HG03095 (cell line): ENCODE data around the gene HIRA.
"Not testable (repeated sequence)": the region's sequence is repeated elsewhere in the genome, so short reads cannot be mapped to it uniquely, and the experiment has no call there.

Experiments
- ATAC-seq: cut with Tn5 transposase; IDR thresholded peaks from one replicate; pipeline ENCODE4 v1.9.1; 2021; ENCODE audit warnings: moderate library complexity; ENCODE audit not compliant: unreplicated experiment

The HIRA gene

DNA sequence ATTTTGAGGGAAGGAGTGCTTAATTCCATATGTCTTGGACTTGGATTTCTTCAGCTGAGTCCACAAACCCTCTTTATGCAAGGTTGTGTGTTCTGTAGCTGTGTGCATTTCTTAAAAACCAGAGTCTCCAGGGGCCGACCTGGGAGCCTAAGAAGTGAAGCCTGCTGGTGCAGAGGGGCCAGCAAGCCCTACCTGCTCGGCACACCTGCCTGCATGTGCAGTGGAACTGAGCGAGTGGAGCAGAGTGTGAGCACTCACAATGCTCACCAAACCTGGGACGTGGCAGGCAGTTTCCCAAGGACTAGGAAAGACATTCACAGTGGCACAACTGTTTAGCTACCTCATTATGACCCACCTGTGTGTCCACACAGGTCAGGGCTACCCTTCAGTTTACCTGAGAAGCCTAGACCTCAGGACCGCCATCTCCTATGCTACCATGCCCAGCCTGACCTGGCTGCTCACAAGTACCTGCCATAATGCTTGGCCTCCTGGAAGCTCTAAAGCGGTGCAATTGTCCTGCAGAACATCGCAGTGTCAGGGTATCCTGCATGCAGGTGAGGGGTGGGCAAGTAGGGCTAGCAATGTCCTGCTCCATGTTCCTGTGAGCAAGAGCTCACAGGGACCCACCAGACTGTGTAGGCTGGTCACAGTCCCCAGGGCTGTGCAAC lies 12.1 kb upstream of the HIRA start:
- no peak for ATAC-seq

DNA sequence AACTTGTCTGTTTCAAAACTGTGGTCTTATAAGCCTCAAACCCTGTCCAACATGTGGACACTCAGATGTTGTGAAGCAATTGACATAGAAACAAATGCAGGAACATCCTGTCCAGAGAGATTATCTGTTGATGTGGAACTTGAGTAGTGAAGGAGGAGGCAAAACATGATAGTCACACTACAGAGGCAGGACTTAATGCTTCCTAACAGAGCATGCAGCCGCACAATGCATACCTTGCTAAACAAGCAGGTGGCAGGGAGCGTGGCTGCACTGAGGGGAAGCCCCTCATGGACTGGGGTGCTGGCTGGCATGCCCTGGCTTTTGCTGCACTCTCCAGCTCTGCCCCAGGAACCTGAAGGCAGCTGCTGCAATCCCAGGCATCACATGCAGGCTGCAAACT lies 10.6 kb upstream of the HIRA start:
- no peak for ATAC-seq

DNA sequence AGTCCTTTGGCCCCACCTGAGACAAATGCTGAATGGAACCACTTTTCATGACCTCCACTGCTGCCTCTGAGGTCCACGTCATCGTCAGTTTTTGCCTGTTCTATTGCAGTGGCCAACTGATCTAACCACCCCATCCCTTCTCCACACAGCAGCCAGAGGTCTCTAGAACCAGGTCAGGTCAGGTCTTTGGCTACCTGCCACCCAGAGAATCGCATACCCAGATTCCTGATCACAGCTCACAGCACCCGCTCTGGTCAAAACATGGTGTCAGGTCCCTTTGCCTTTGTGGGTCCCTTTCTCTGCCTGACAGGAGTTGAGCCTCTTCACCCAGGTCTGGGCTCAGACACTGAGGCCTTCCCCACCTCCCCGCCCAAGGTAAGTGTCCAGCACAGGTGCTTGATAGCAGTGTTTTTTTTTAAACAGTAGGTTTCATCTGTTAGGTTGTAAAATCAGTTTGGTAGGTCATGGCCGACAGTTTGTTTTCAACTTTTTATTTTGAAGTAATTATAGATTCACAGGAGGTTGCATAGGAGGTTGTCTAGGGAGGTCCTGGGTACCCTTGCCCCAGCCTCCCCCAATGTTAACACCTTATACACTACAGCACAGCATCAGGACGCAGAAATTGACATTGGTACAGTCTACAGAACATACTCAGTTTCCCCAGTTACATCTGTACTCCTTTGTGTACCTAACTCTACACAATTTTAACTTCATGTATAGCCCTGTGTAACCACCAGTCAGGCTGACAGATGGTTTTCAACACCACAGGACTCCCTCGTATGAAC lies 9.1 kb upstream of the HIRA start:
- ATAC-seq = no peak

DNA sequence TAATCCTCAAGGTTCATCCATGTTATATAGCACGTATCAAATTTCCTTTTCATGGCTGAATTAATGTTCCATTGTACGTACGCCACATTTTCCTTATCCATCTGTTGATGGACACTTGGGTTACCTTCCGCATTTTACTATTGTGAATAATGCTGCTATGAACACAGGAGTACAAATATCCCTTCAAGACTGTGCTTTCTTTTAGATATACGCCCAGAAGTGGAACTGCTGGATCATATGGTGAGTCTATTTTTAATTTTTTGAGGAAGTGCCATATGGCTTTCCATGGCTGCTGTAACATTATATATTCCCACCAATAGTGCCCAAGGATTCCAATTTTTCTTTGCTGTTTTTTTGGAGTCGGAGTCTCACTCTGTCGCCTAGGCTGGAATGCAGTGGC lies 6.8 kb upstream of the HIRA start:
- no peak for ATAC-seq

GRCh38 chr22:19436444-19437161 lies 5.1 kb upstream of the HIRA start:
- not testable (repeated sequence) for ATAC-seq

- no peak for ATAC-seq
Observed at GRCh38 chr22:19434829-19435580, 3.5 kb upstream of the HIRA start.

DNA sequence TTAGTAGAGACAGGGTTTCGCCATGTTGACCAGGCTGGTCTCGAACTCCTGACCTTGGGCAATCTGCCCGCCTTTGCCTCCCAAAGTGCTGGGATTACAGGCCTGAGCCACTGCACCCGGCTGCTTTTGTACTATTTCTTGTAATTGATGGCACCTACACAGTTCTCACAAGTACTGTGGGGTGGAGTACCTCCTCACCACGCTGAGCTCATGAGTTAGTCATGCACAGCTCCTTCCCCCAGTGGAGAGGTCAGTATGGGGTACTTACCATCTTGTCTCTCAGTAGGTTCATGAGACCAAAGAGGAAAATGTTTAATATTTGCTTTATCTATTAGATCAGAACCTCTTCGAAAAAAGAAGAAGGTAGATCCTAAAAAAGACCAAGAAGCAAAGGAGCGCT lies 2.9 kb upstream of the HIRA start:
- no peak for ATAC-seq

DNA sequence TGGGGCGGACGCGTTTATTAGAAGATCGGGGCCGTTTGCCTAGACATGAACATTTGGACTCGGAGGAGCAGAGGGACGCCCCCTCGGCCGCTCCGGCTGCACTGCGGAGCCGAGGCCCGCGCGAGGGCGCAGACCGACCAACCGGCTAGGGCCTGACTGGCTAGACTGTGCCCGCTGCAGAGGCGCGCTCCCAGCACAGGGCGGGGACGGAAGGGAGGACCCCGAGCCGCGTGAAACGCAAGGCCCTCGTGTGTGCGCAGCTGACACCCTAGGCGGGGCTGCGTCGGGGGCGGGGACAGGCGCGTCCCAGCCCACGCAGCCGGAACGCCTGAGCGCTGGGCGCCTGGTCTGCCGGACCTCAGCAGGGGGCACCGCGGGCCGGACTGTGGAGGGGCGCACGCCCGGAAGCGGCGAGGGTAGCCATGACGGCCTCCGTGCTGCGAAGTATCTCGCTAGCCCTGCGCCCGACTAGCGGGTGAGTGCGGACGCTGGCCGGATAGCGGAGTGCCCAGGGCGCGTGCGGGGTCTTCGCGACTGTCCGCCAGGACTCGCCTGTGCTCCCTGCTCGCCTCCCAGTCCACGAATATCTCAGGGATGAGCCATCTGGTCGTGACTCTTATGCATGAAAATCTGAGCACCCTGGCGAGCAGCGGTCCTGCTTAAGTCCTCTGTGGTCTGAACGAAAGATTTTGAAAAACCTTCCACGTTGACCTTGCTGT lies 759 bp upstream of the HIRA start, which contains the start of gene MRPL40:
MRPL40 (plus strand) TSS at position 413 of the 719 bp plus-strand sequence; CDS start at position 423, 10 bp downstream.
- peak; percentile 68 for ATAC-seq

DNA sequence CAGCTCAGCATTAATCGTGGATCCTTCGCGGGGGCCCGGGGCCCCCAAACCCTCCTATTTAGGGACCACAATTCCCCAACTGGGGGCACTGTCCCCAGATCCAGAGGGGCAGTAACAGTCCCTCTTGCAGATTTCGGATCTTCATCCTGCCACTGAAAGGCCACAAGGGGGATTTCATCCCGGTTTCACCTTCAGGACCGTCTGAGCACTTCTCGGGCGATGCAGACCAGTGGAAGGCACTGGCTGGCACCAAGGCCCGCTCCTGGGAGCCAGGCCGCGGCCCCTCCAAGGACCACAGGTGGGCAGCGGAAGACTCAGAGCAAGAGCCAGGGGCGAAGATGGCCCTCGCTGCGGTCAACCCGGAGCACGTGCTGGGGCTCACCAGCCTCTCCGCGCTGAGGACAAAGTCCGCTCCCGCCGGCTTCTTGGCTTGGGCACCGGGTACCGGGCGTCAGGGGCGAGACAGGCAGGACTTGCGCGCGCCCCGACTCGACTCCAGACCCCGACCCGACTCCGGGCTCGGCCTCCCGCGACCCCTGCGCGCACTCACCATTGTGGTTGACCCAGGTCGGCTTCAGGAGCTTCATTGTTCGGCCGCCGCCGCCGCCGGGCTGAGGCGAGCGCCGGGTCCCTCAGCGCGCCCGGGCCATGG lies 517 bp downstream of the HIRA start:
- ATAC-seq = peak; percentile 13

- no peak for ATAC-seq
Observed at GRCh38 chr22:19429950-19430889, 1.3 kb downstream of the HIRA start.

DNA sequence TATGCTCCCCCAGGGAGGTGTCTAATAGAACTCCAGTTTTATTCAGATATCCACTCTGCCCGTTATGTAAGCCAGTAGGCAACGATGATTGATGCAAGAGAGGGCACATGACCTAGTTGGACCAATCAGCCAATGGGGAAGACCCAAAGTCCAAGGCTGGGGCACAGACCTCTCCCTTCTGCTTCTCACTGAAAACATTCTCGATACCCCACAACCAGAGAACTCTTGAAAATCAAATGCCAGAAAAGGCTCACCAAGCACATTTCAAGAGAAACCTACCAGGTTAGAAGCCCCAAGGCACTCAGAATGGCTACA lies 7.4 kb downstream of the HIRA start:
- no peak for ATAC-seq

DNA sequence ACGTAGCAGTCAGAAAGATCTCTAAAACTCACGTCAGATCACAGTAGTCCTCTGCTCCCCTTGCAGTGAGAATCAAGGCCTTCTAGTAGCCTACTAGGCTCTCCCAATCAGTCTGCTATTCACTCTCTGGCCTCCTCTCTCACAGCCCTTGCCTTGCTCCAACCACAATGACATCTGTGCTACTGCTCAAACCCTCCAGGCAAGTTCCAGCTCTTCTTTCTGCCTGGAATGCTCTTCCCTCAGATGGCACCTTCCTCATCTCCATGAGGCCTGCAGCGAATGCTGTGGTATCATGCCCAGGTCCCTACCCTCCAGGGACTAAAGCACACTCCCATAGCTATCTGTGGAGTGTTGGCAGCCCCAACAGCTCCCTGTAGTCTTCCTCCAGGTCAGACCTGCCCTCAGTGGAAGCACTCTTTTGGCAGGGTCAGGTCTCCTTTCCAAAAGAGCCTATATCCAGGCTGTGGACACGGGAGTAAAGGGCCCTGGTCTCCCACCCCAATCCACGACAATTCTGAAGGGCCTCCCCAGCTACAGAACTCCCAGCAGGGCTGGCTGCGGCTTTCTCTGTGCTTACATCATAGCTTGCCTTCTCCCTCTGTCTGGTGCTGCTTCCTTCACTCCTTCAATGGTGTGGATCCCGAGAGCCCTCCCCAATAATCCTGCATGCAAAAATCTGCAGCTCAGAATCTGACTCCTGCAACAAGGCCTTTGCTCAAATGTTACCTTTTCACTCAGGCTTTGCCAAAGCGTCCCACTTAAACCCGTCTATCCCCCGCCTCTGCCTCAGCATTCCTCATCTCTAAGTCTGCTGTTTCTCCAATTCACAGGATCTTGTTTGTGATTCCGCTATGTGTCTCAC lies 8.9 kb downstream of the HIRA start:
- ATAC-seq = no peak

GRCh38 chr22:19420321-19420720 lies 11.2 kb downstream of the HIRA start:
- ATAC-seq = no peak

DNA sequence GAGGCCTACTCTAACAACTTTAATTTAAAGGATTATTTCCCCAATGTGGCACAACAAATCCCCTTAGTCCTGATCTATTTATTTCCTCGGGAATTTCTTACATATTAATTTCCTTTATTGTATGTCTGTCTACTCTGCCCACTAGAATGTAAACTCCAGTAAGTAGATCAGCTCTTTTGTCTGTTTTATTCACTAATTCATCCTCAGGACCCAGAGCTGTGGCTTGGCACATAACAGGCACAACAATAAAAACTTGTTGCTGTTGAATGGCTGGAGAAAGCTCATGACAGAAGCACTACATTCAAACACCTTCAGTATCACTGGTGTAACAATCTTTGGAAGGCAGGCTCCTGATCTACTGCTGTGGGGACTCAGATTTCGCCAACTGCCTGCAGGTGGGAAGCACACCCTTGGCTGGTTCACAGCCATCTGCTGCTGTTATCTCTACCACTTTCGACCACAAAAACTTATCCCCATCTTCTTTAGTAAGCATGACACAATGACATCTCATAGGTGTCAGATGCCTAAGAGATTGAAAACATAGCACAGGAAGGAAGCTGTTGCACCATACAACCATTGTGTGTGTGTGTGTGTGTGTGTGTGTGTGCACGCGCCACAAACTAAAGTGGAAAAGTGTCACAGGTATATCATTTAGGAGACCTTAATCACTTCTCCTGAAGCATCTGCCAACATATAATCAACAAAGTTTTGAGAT lies 11.9 kb downstream of the HIRA start:
- no peak for ATAC-seq

DNA sequence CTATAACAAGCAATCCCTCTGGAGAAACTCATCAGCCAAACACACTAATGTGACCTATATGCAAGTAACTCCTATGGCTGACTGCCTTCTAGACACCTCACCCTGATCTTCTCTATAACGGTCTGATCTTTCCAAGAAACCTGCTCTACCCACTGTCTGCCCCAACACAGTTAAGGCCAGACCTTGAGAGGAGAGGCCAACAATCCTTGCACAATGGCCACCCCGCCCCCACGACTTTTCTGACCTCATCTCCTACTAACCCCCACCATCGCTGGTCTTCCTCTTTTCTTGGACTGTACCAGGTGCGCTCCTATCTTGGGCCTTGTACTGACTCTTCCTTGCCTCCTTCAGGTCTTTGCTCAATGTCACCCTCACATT lies 12.5 kb downstream of the HIRA start:
- no peak for ATAC-seq

GRCh38 chr22:19412923-19413322 lies 18.6 kb downstream of the HIRA start:
- ATAC-seq = no peak

DNA sequence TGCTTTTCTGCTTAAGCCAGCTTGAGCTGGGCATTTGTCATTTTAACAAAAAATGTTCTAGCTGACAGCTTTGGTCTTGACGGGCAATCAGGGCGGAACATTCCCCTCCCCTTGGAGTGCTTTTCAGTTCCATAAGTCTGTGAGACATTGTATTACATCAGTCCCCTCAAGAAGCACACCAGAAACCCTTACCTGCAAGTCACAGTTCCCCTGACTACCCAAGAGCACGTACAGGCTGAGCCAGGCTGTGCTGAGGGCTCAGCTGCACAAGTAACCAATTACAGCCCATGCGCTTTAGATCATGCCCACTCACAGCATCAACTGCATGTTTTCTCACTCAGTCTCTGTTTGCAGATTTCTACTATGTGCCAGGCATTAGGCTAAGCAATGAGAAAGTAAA lies 19.1 kb downstream of the HIRA start:
- ATAC-seq = no peak

DNA sequence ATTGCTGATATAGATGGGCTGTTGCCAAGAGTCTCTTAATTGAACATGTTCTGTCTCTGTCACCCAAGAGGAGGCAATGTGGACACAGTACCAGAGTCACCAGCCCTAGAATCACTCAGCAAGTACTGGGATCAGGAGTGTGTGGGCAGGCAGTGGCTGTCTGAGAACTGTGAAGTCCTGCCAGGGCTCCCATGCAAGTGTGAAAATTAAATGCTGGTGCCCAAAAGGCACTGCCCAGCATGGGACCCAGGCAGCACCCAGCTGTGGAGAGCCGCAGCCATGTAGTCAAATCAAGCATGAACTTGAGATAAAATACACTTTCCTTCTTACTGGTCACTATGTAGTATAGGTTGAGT lies 19.9 kb downstream of the HIRA start:
- no peak for ATAC-seq
